Stimulated activated CD4-positive, alpha-beta T cell treated with anti-CD3 and anti-CD28 coated beads, Interleukin-12 subunit alpha, Interleukin-12 subunit beta, amount 100 ng/mL, for 24 hours (primary cell): ENCODE measurements around the gene ROR2.

Source experiments
- DNase-seq, 2 experiments: peaks; one replicate each; pipeline ENCODE4 v3.0.0-alpha.2; 2020; ENCODE audit warnings: low read depth in 2 of 2

Gene ROR2

GRCh38 chr9:91880378-91880972, 69.6 kb downstream of the ROR2 start:
- no peak for DNase-seq

- DNase-seq: no peak
Observed at GRCh38 chr9:91879231-91879630, 70.8 kb downstream of the ROR2 start.

GRCh38 chr9:91873637-91874051, 76.4 kb downstream of the ROR2 start:
- DNase-seq: no peak

- DNase-seq: no peak
Observed at GRCh38 chr9:91868732-91869391, 81.2 kb downstream of the ROR2 start.

- DNase-seq: no peak
Observed at GRCh38 chr9:91867740-91868139, 82.3 kb downstream of the ROR2 start.

- DNase-seq: no peak
Observed at GRCh38 chr9:91865041-91865440, 85.0 kb downstream of the ROR2 start.

- DNase-seq: no peak
Observed at GRCh38 chr9:91864380-91864779, 85.6 kb downstream of the ROR2 start.

GRCh38 chr9:91863469-91863868, 86.6 kb downstream of the ROR2 start:
- no peak for DNase-seq

- no peak for DNase-seq
Observed at GRCh38 chr9:91858213-91859030, 91.6 kb downstream of the ROR2 start.

GRCh38 chr9:91857291-91858212, 92.5 kb downstream of the ROR2 start:
- no peak for DNase-seq

GRCh38 chr9:91856419-91856818, 93.6 kb downstream of the ROR2 start:
- no peak for DNase-seq

GRCh38 chr9:91855196-91855595, 94.8 kb downstream of the ROR2 start:
- DNase-seq: no peak

GRCh38 chr9:91852801-91853347, 97.2 kb downstream of the ROR2 start:
- DNase-seq: no peak

GRCh38 chr9:91849694-91850093, 100.3 kb downstream of the ROR2 start:
- DNase-seq: no peak

GRCh38 chr9:91848146-91848545, 101.9 kb downstream of the ROR2 start:
- DNase-seq: no peak

GRCh38 chr9:91847581-91848091, 102.4 kb downstream of the ROR2 start:
- peak in 1 of 2 experiments; percentile 6 for DNase-seq

- DNase-seq: no peak
Observed at GRCh38 chr9:91845879-91846278, 104.1 kb downstream of the ROR2 start.

- no peak for DNase-seq
Observed at GRCh38 chr9:91844701-91845291, 105.2 kb downstream of the ROR2 start.

GRCh38 chr9:91844190-91844589, 105.8 kb downstream of the ROR2 start:
- no peak for DNase-seq

GRCh38 chr9:91843623-91844148, 106.3 kb downstream of the ROR2 start:
- no peak for DNase-seq

- DNase-seq: no peak
Observed at GRCh38 chr9:91843093-91843492, 106.9 kb downstream of the ROR2 start.
